IMR-90 (cell line): ENCODE results near the gene IL20RA. TPM values are rescaled to one million over a fixed set of nuclear protein-coding genes. Genes with fewer than 3 reads are reported as not detected.

ENCODE experiments used
- ATAC-seq: fragments of 200-7000 bp; cut with Tn5 transposase; 2 replicates; pipeline ENCODE4 v1.9.1; 2020; ENCODE audit warnings: low read depth, mild to moderate bottlenecking, moderate library complexity
- BruUV-seq: library from RNA; stranded (reverse); fragments of 400-500 nt; replicated peaks from 2 replicates; lab custom pipeline; 2021; lab: Mats Ljungman, UMichigan
- CTCF ChIA-PET: fragments of 300-600 bp; formaldehyde crosslinking; extraction: SDS; loops from one replicate; lab custom pipeline; 2021; ENCODE audit warnings: antibody characterized with exemption; lab: Yijun Ruan, JAX
- POLR2A ChIA-PET: fragments of 300-600 bp; sonication (Branson Sonifier 250); formaldehyde crosslinking; loops from one replicate; lab custom pipeline; 2022; ENCODE audit warnings: antibody characterized with exemption; ENCODE audit not compliant: unreplicated experiment; lab: Charles Lee
- DNase-seq: peaks from one replicate; pipeline ENCODE4 v3.0.0; 2013
- H2AFZ ChIP-seq: replicated peaks from 2 replicates; pipeline ENCODE3; 2013; ENCODE audit warnings: low read length, mild to moderate bottlenecking; ENCODE audit not compliant: poor library complexity
- H2AK5ac ChIP-seq: 2 replicates; pipeline ENCODE4 v1.6.1; 2013; ENCODE audit warnings: low read depth, low read length, inconsistent platforms
- H2AK9ac ChIP-seq: replicated peaks from 2 replicates; pipeline ENCODE3; 2013; ENCODE audit warnings: mild to moderate bottlenecking, low read depth, low read length, moderate library complexity; ENCODE audit not compliant: poor library complexity
- H2BK120ac ChIP-seq: 2 replicates; pipeline ENCODE4 v1.6.1; 2013; ENCODE audit warnings: low read depth, low read length, inconsistent platforms
- H2BK15ac ChIP-seq: 3 replicates; pipeline ENCODE4 v1.6.1; 2013; ENCODE audit warnings: low read depth, low read length, inconsistent platforms
- H2BK20ac ChIP-seq: 2 replicates; pipeline ENCODE4 v1.6.1; 2013; ENCODE audit warnings: low read depth, mild to moderate bottlenecking, inconsistent platforms, low read length, moderate library complexity
- H2BK5ac ChIP-seq: 2 replicates; pipeline ENCODE4 v1.6.1; 2013; ENCODE audit warnings: mild to moderate bottlenecking, low read depth, low read length, inconsistent platforms; ENCODE audit not compliant: poor library complexity, severe bottlenecking
- H3K14ac ChIP-seq: replicated peaks from 2 replicates; pipeline ENCODE4 v1.6.1; 2013; ENCODE audit warnings: low read depth, low read length, inconsistent platforms
- H3K18ac ChIP-seq: 2 replicates; pipeline ENCODE4 v1.6.1; 2013; ENCODE audit warnings: low read depth, low read length, control low read depth
- H3K23ac ChIP-seq: 2 replicates; pipeline ENCODE4 v1.6.1; 2013; ENCODE audit warnings: low read depth, low read length, inconsistent platforms
- H3K27ac ChIP-seq: 2 replicates; pipeline ENCODE4 v1.5.1; 2013; ENCODE audit warnings: mild to moderate bottlenecking, control low read depth, low read length; ENCODE audit not compliant: insufficient read depth
- H3K27me3 ChIP-seq: 2 replicates; pipeline ENCODE4 v1.6.1; 2013; ENCODE audit warnings: low read length; ENCODE audit not compliant: control insufficient read depth, insufficient read depth
- H3K36me3 ChIP-seq: 2 replicates; pipeline ENCODE4 v1.6.1; 2013; ENCODE audit warnings: low read length, mixed read lengths; ENCODE audit not compliant: control insufficient read depth, insufficient read depth
- H3K4ac ChIP-seq: 2 replicates; pipeline ENCODE4 v1.6.1; 2013; ENCODE audit warnings: low read depth, low read length, inconsistent platforms
- H3K4me1 ChIP-seq: 2 replicates; pipeline ENCODE4 v1.6.1; 2013; ENCODE audit warnings: low read length, mixed read lengths; ENCODE audit not compliant: control insufficient read depth, insufficient read depth
- H3K4me2 ChIP-seq: 2 replicates; pipeline ENCODE4 v1.6.1; 2013; ENCODE audit warnings: low read depth, mild to moderate bottlenecking, control low read depth, low read length, moderate library complexity
- H3K4me3 ChIP-seq: 2 replicates; pipeline ENCODE4 v1.5.1; 2013; ENCODE audit warnings: low read depth, mild to moderate bottlenecking, control low read depth, low read length, moderate library complexity; ENCODE audit not compliant: insufficient read depth
- H3K56ac ChIP-seq: 2 replicates; pipeline ENCODE4 v1.6.1; 2013; ENCODE audit warnings: low read length, inconsistent platforms; ENCODE audit not compliant: insufficient read depth; ENCODE audit errors: extremely low read depth
- H3K79me1 ChIP-seq, 2 experiments: 2 replicates each; pipeline ENCODE4 v1.6.1; 2013; ENCODE audit warnings: low read length in 2 of 2, inconsistent platforms in 1 of 2, low read depth in 1 of 2
- H3K9ac ChIP-seq: 2 replicates; pipeline ENCODE4 v1.6.1; 2013; ENCODE audit warnings: low read depth, low read length, control low read depth
- H3K9me1 ChIP-seq: 2 replicates; pipeline ENCODE4 v1.6.1; 2013; ENCODE audit warnings: low read length, inconsistent platforms; ENCODE audit not compliant: insufficient read depth
- H3K9me3 ChIP-seq: 2 replicates; pipeline ENCODE4 v1.6.1; 2013; ENCODE audit warnings: low read length; ENCODE audit not compliant: control insufficient read depth, insufficient read depth
- H4K20me1 ChIP-seq: 2 replicates; pipeline ENCODE4 v1.6.1; 2013; ENCODE audit warnings: low read length, inconsistent platforms; ENCODE audit not compliant: insufficient read depth
- H4K5ac ChIP-seq: 2 replicates; pipeline ENCODE4 v1.6.1; 2013; ENCODE audit warnings: mild to moderate bottlenecking, low read depth, low read length, control low read depth
- H4K8ac ChIP-seq, 2 experiments: 2 replicates each; pipeline ENCODE4 v1.6.1; 2013; ENCODE audit warnings: low read depth in 2 of 2, low read length in 2 of 2, control low read depth in 1 of 2, inconsistent platforms in 1 of 2
- H4K91ac ChIP-seq: 2 replicates; pipeline ENCODE4 v1.6.1; 2013; ENCODE audit warnings: low read depth, low read length, inconsistent platforms; ENCODE audit not compliant: insufficient read depth
- BHLHE40 ChIP-seq: fragments of 150-350 bp; IDR thresholded peaks from 2 replicates; pipeline ENCODE4 v1.6.1; 2016; ENCODE audit warnings: mild to moderate bottlenecking, low read depth, low read length
- FOS ChIP-seq: fragments of 150-350 bp; IDR thresholded peaks from 2 replicates; pipeline ENCODE4 v1.6.1; 2016; ENCODE audit warnings: low read depth, low read length
- MAFK ChIP-seq: IDR thresholded peaks from 2 replicates; pipeline ENCODE4 v1.6.1; 2012; ENCODE audit warnings: low read depth, low read length, improper control_type of control experiment
- MXI1 ChIP-seq: IDR thresholded peaks from 2 replicates; pipeline ENCODE4 v1.6.1; 2012; ENCODE audit warnings: low read depth, mild to moderate bottlenecking, low read length, moderate library complexity, borderline replicate concordance
- RAD21 ChIP-seq: IDR thresholded peaks from 2 replicates; pipeline ENCODE4 v1.6.1; 2012; ENCODE audit warnings: low read length, improper control_type of control experiment
- RCOR1 ChIP-seq: IDR thresholded peaks from 2 replicates; pipeline ENCODE4 v1.6.1; 2012; ENCODE audit warnings: mild to moderate bottlenecking, low read length, improper control_type of control experiment; ENCODE audit not compliant: insufficient replicate concordance
- SMC3 ChIP-seq: fragments of 150-350 bp; IDR thresholded peaks from 2 replicates; pipeline ENCODE4 v1.6.1; 2016; ENCODE audit warnings: low read depth, mild to moderate bottlenecking, antibody characterized with exemption, low read length, moderate library complexity
- WGBS, 2 experiments: methylation state at CpG; one replicate each; pipeline versions ENCODE4 v1.1.5 to v1.1.7; 2013; ENCODE audit warnings: missing lambda C conversion rate in 2 of 2; ENCODE audit not compliant: insufficient read length in 1 of 2; ENCODE audit errors: extremely low coverage in 2 of 2; 5-methylcytosine and 5-hydroxymethylcytosine counted together
- dilution Hi-C: fragments of 300-500 bp; cut with HindIII; formaldehyde crosslinking; loops from one replicate; pipeline ENCODE4 v1.14.3; 2018; ENCODE audit warnings: low sequenced_read_pairs; ENCODE audit not compliant: unreplicated experiment
- in situ Hi-C: fragments of 300-500 bp; cut with MboI; formaldehyde crosslinking; loops from 3 replicates; pipeline ENCODE4 v1.14.3; 2019; ENCODE audit warnings: low sequenced_read_pairs, inconsistent platforms, mixed read lengths
- intact Hi-C: fragments of 100-400 bp; cut with micrococcal nuclease; formaldehyde crosslinking; loops from 2 replicates; pipeline ENCODE4 v1.10.0; 2022
- polyA plus RNA-seq, 3 experiments: library from polyadenylated mRNA; depleted of rRNA; stranded (reverse); fragments of >200 nt; gene quantifications; 2 replicates each; pipeline ENCODE4 v1.2.3, GENCODE V29; 2012; ENCODE audit warnings: low replicate concordance in 1 of 3
- total RNA-seq: library from RNA; depleted of rRNA; stranded (reverse); fragments of >200 nt; gene quantifications from 2 replicates; pipeline ENCODE4 v1.2.3, GENCODE V29; 2012

The IL20RA gene
- total and polyA plus RNA-seq, 2 of the 4 experiments (the other 2 are of a cell fraction): 0.02 TPM; not detected in 1

DNA sequence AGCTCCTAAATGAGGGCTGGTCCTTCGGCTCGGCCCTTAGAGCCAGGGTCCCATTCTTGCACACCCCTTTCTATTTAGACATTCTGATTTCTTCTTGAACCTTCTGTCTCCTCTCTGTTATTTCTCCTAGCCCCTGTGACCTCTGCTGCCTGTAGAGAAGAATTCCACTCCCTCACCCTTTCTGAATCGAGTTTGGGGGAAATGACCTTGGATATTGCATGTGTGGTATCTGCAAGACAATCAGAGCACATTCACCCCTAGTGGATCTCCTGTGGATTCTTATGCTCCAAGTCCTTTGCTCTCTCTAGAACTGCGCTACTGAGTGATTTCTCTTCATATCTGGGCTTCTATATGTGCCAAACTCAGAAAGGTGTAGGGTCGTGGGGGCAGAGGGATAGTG lies 67.7 kb downstream of the IL20RA start:
- Histone ChIP-seq H4K8ac (no peak overlapping the region), H2BK120ac (no peak overlapping the region), H3K9me3 (no peaks in the 10 kb centered on the region), H2AFZ (no peak overlapping the region), H2BK5ac (no peak overlapping the region), H3K23ac (no peak overlapping the region), H3K4me3 (no peak overlapping the region), H3K18ac (no peak overlapping the region), H3K4me1 (no peaks in the 10 kb centered on the region), H3K27me3 (peaks cover 10% of the 10 kb centered on the region), H3K9ac (no peak overlapping the region), H3K36me3 (no peaks in the 10 kb centered on the region), H3K14ac (no peak overlapping the region), H3K27ac (no peak overlapping the region), H4K91ac (no peak overlapping the region), H4K20me1 (no peaks in the 10 kb centered on the region), H3K4me2 (no peak overlapping the region), H3K9me1 (no peaks in the 10 kb centered on the region), H3K4ac (no peak overlapping the region), H4K5ac (no peak overlapping the region), H3K56ac (no peak overlapping the region), H3K79me1 (no peaks in the 10 kb centered on the region), H2AK9ac (no peak overlapping the region), H2BK20ac (no peak overlapping the region), H2AK5ac (no peak overlapping the region), H2BK15ac (no peak overlapping the region)
- dilution Hi-C loops: no loop called here
- ATAC-seq: no peak
- no peak for TF ChIP-seq MAFK
- no peak for TF ChIP-seq RAD21
- TF ChIP-seq RCOR1: no peak
- TF ChIP-seq MXI1: no peak
- TF ChIP-seq SMC3: no peak
- no peak for TF ChIP-seq FOS
- no peak for TF ChIP-seq BHLHE40
- in situ Hi-C loops: no loop called here
- WGBS, 2 experiments: no CpG with 5 or more reads among the region's 5 CpGs
- ChIA-PET CTCF (no interaction called here), POLR2A (no interaction called here)
- intact Hi-C loops: no loop called here
- BruUV-seq: no TSS peak
- DNase-seq: no peak
